Tibial artery (tissue), 4 donors: Measurements from ENCODE around the gene SLC5A2.
"Not testable (repeated sequence)": the region's sequence is repeated elsewhere in the genome, so short reads cannot be mapped to it uniquely, and the experiment has no call there.

ENCODE experiments used
- DNase-seq, 2 donors: peaks; one replicate each; pipeline ENCODE4 v3.0.0-alpha.2; 2019
- H3K27ac ChIP-seq, 2 donors: fragments of 200-600 bp; sonication (generic) in 1 of 2; 1 replicate in 1 of 2; 2 replicates in 1 of 2; pipeline ENCODE4 v1.5.1; 2018 to 2019; ENCODE audit warnings: mild to moderate bottlenecking in 1 of 2
- H3K27me3 ChIP-seq, 2 donors: fragments of 200-600 bp; sonication (generic) in 1 of 2; one replicate each; pipeline versions ENCODE4 v1.5.1 to v1.6.0; 2016 to 2019
- H3K36me3 ChIP-seq, 3 donors: fragments of 200-600 bp; sonication (generic) in 2 of 3; one replicate each; pipeline ENCODE4 v1.5.1; 2016 to 2019; ENCODE audit warnings: mild to moderate bottlenecking in 2 of 3
- H3K4me1 ChIP-seq, 4 donors: fragments of 200-600 bp; sonication (generic) in 2 of 4; 1 replicate in 3 of 4; 2 replicates in 1 of 4; pipeline ENCODE4 v1.5.1; 2016 to 2019
- H3K4me3 ChIP-seq, 2 donors: fragments of 200-600 bp; sonication (generic) in 1 of 2; 1 replicate in 1 of 2; 2 replicates in 1 of 2; pipeline ENCODE4 v1.5.1; 2018 to 2019; ENCODE audit warnings: mild to moderate bottlenecking in 2 of 2
- H3K9me3 ChIP-seq, 3 donors: fragments of 200-600 bp; sonication (generic) in 1 of 3; one replicate each; pipeline ENCODE4 v1.5.1; 2016 to 2019
- CTCF ChIP-seq, 2 experiments: fragments of 200-600 bp in 1 of 2; fragments of 450-650 bp in 1 of 2; IDR thresholded peaks; one replicate each; pipeline ENCODE4 v1.5.1; 2017 to 2019; ENCODE audit warnings: antibody characterized with exemption in 2 of 2, mild to moderate bottlenecking in 1 of 2, moderate library complexity in 1 of 2
- intact Hi-C: fragments of 100-400 bp; cut with DNase I; formaldehyde crosslinking; loops from one replicate; pipeline ENCODE4 v1.15.0; 2023; ENCODE audit warnings: low total_unique reads

SLC5A2 gene

GRCh38 chr16:31536804-31537361 is 54.0 kb downstream of the SLC5A2 start:
- no peak for TF ChIP-seq CTCF (IDR thresholded peaks at IDR 0.05)
- Histone ChIP-seq H3K27ac (no peak overlapping the region), H3K9me3 (peaks cover 0 to 5% (median 0%) of the 10 kb centered on the region in 3 donors), H3K36me3 (no peaks in the 10 kb centered on the region), H3K27me3 (peaks cover 3 to 48% of the 10 kb centered on the region in 2 donors), H3K4me1 (peaks cover 0 to 7% (median 6%) of the 10 kb centered on the region in 4 donors), H3K4me3 (peak overlapping the region in 1 of 2 donors; percentile 19)
- no peak for DNase-seq
- intact Hi-C loops: no loop called here

- no peak for TF ChIP-seq CTCF (IDR thresholded peaks at IDR 0.05)
- H3K9me3 ChIP-seq: peaks cover 0 to 5% (median 0%) of the 10 kb centered on the region in 3 donors
- peak overlapping the region in 1 of 2 donors; percentile 19 for H3K4me3 ChIP-seq
- H3K36me3 ChIP-seq: no peaks in the 10 kb centered on the region
- H3K27me3 ChIP-seq: peaks cover 3 to 48% of the 10 kb centered on the region in 2 donors
- H3K4me1 ChIP-seq: peaks cover 0 to 7% (median 6%) of the 10 kb centered on the region in 4 donors
- intact Hi-C loops: no loop called here
- DNase-seq: no peak
- H3K27ac ChIP-seq: no peak overlapping the region
These were observed 54.7 kb downstream of the SLC5A2 start for GRCh38 chr16:31537362-31538242.

- peaks cover 3 to 48% of the 10 kb centered on the region in 2 donors for H3K27me3 ChIP-seq
- H3K36me3 ChIP-seq, H3K4me3 ChIP-seq, H3K9me3 ChIP-seq, H3K27ac ChIP-seq, H3K4me1 ChIP-seq, DNase-seq, intact Hi-C loops: not testable (repeated sequence)
These were observed 55.3 kb downstream of the SLC5A2 start for GRCh38 chr16:31538243-31538598.

GRCh38 chr16:31539762-31540161 is 56.8 kb downstream of the SLC5A2 start:
- H3K4me1 ChIP-seq, H3K36me3 ChIP-seq, H3K4me3 ChIP-seq, intact Hi-C loops, H3K9me3 ChIP-seq, H3K27ac ChIP-seq, DNase-seq: not testable (repeated sequence)
- peaks cover 3 to 36% of the 10 kb centered on the region in 2 donors for H3K27me3 ChIP-seq
